H1 (cell line): ENCODE data around the gene CNGB1.

ENCODE experiments used
- CBX5 ChIP-seq: fragments of 300-800, 300-1000 bp; sonication (generic); IDR thresholded peaks from 2 replicates; pipeline ENCODE4 v1.7.1; 2016; ENCODE audit warnings: antibody characterized with exemption, low read length, low read depth
- CHD1 ChIP-seq: IDR thresholded peaks from 2 replicates; pipeline ENCODE4 v1.6.1; 2012; ENCODE audit warnings: low read depth, low read length, improper control_type of control experiment
- CTBP2 ChIP-seq: IDR thresholded peaks from 2 replicates; pipeline ENCODE4 v1.7.0; 2011; ENCODE audit warnings: borderline replicate concordance, mild to moderate bottlenecking, moderate library complexity, mixed read lengths, low read length; ENCODE audit not compliant: insufficient read depth, insufficient read length
- EP300 ChIP-seq, 2 experiments: IDR thresholded peaks; 1 replicate in 1 of 2; 2 replicates in 1 of 2; pipeline ENCODE4 v1.6.1; 2011 to 2012; ENCODE audit warnings: low read depth in 2 of 2, low read length in 2 of 2, mild to moderate bottlenecking in 2 of 2, borderline replicate concordance in 1 of 2, inconsistent platforms in 1 of 2, moderate library complexity in 1 of 2
- EZH2 ChIP-seq: fragments of 200-600 bp; sonication (generic); IDR thresholded peaks from 2 replicates; pipeline ENCODE4 v1.7.1; 2012; ENCODE audit warnings: low read depth, mild to moderate bottlenecking, moderate library complexity, low read length, inconsistent platforms; ENCODE audit not compliant: severe bottlenecking
- JUND ChIP-seq: IDR thresholded peaks from 2 replicates; pipeline ENCODE4 v1.6.1; 2011; ENCODE audit warnings: mild to moderate bottlenecking, improper control_type of control experiment, low read length
- POLR2A ChIP-seq, 2 experiments: IDR thresholded peaks; 1 replicate in 1 of 2; 2 replicates in 1 of 2; pipeline ENCODE4 v1.6.1; 2011; ENCODE audit warnings: low read depth in 2 of 2, low read length in 2 of 2, mild to moderate bottlenecking in 2 of 2; ENCODE audit errors: control extremely low read depth in 1 of 2
- POLR2AphosphoS5 ChIP-seq: IDR thresholded peaks from 2 replicates; pipeline ENCODE4 v1.6.1; 2011; ENCODE audit warnings: low read depth, low read length
- TAF1 ChIP-seq: IDR thresholded peaks from 2 replicates; pipeline ENCODE4 v1.6.1; 2011; ENCODE audit warnings: mild to moderate bottlenecking, low read depth, low read length
- TEAD4 ChIP-seq: IDR thresholded peaks from 2 replicates; pipeline ENCODE4 v1.6.1; 2012; ENCODE audit warnings: low read depth, low read length, inconsistent platforms, mixed read lengths
- TF ChIP-seq, protein P1 (sequence below), 3 experiments: IDR thresholded peaks; 1 replicate in 2 of 3; 2 replicates in 1 of 3; pipeline versions ENCODE4 v1.5.1 to v1.6.1; 2011; ENCODE audit warnings: low read length in 3 of 3, mild to moderate bottlenecking in 3 of 3, inconsistent platforms in 2 of 3, low read depth in 1 of 3, moderate library complexity in 1 of 3; ENCODE audit not compliant: insufficient read depth in 1 of 3; ENCODE audit errors: control extremely low read depth in 1 of 3

DNA sequence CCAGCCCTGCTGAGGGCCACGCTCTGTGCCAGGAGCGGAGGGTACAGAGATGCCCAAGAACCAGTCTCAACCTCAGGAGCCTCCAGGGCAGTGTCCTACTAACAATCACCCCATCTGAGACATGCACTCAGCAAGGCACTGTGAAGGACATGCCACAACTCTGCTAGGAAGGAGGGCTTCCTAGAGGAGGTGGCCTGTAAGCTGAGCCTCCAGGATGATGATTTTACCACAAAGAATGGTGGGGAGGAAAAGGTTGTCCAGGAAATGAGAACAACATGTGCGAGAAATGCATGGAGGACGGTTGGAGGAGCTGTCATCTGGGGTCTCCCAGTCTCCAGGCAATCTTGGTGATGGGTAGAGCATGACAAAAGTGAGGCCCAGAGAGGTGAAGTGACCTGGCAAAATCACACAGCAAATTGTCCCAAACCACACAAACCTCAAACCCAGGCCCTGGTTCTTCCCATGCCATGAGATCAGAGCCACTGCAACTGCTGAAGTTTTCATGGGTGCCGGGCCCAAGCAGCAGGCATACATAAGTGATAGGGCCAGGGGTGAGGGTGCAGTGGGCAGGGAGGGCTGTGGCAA lies 30.5 kb downstream of the CNGB1 start:
- TF ChIP-seq EP300 (IDR thresholded peaks at IDR 0.05; ENCODE audit: borderline replicate concordance in 1 of 2, low read depth in 2 of 2, low read length in 2 of 2) (no peak), TEAD4 (no peak), POLR2A (IDR thresholded peaks at IDR 0.05; ENCODE audit: control extremely low read depth in 1 of 2, low read depth in 2 of 2, low read length in 2 of 2) (no peak), POLR2AphosphoS5 (no peak), EZH2 (no peak), CBX5 (no peak), TAF1 (no peak), JUND (no peak), CHD1 (no peak), CTBP2 (no peak)
- TF ChIP-seq, protein P1, sequence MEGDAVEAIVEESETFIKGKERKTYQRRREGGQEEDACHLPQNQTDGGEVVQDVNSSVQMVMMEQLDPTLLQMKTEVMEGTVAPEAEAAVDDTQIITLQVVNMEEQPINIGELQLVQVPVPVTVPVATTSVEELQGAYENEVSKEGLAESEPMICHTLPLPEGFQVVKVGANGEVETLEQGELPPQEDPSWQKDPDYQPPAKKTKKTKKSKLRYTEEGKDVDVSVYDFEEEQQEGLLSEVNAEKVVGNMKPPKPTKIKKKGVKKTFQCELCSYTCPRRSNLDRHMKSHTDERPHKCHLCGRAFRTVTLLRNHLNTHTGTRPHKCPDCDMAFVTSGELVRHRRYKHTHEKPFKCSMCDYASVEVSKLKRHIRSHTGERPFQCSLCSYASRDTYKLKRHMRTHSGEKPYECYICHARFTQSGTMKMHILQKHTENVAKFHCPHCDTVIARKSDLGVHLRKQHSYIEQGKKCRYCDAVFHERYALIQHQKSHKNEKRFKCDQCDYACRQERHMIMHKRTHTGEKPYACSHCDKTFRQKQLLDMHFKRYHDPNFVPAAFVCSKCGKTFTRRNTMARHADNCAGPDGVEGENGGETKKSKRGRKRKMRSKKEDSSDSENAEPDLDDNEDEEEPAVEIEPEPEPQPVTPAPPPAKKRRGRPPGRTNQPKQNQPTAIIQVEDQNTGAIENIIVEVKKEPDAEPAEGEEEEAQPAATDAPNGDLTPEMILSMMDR (IDR thresholded peaks at IDR 0.05; ENCODE audit: control extremely low read depth in 1 of 3, insufficient read depth in 1 of 3, low read depth in 1 of 3, low read length in 3 of 3) = no peak
